HG03469 (cell line): ENCODE data around the gene PLIN3.
"Not testable (repeated sequence)": the region's sequence is repeated elsewhere in the genome, so short reads cannot be mapped to it uniquely, and the experiment has no call there.

Source experiments
- ATAC-seq: cut with Tn5 transposase; IDR thresholded peaks from one replicate; pipeline ENCODE4 v1.9.1; 2021; ENCODE audit warnings: mild to moderate bottlenecking, moderate library complexity, moderate number of reproducible peaks; ENCODE audit not compliant: unreplicated experiment

The PLIN3 gene

DNA sequence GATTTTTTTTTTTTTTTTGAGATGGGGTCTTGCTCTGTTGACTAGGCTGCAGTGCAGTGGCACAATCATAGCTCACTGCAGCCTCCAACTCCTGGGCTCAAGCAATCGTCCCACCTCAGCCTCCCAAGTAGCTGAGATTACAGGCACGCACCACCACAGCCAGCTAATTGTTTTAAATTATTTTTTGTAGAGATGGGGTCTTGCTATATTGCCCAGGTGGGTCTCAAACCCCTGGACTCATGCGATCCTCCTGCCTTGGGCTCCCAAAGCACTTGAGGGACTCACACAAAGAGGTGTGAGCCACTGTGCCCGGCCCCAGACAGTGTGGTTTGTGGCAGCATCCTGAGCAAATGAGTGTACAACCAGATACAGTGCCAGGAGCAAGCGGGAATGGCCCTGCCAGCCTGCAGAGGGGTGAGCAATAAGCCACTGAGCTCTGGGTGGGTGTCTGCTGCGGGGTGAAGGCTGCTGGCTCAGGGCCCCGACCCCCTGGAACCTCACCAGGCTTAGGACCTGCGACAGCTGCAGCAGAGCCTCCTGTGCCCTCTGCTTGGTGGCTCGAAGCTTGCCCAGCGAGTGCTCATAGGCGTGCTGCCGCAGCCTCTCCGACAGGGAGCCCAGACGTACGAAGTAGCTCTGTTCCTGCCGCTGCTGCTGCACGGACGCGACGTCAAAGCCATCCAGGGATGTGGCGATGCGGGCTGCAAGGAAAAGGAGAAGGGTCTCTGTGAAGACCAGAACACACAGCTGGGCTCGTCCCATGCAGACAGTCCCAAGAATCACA lies 20.1 kb downstream of the PLIN3 start:
- ATAC-seq, result no peak

DNA sequence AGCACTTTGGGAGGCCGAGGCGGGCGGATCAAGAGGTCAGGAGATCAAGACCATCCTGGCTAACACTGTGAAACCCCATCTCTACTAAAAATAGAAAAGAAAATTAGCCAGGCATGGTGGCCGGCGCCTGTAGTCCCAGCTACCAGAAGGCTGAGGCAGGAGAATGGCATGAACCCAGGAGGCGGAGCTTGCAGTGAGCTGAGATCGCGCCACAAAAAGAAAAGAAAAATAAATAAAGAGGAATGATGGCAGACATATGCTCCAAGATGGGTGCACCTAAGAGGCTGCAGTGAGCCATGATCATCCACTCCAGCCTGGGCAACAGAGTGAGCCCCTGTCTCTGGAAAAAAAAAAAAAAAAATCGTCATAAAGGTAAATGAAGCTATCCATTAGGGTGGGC lies 21.5 kb downstream of the PLIN3 start:
- ATAC-seq, result not testable (repeated sequence)

DNA sequence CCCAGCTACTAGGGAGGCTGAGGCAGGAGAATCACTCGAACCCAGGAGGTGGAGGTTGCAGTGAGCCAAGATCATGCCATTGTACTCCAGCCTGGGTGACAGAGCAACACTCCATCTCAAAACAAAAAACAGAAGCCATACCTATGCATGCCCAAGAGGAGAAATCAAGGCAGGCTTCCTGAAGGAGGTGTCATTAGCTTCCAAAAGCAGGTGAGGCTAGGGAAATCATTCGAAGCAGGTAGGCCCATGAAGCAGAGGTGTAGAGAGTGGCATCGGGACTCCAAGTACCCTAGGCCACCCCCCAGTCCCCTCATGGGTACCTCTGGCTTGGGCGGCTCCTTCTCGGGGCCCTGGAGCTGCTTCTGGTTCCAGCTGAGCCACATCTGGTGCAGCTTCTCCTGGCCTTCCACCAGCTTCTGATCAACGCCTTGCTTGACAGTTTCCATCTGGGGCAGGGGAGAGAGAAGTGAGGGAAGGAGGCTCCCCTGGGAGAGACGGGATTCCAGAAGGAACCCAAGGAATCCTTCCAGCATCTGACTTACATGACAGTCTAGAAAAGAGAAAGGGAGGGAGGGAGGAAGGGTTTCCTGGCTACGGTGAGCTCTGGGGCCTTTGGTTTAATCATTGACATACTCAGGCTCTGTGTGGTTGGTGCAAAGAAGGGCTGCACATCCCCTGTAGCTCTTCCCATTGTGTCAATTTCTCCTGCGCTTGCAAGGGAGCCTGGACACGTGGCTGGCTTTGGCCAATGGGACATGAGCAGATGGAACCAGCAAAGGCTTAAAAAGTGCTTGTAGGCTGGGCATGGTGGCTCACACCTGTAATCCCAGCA lies 22.9 kb downstream of the PLIN3 start:
- no peak for ATAC-seq

DNA sequence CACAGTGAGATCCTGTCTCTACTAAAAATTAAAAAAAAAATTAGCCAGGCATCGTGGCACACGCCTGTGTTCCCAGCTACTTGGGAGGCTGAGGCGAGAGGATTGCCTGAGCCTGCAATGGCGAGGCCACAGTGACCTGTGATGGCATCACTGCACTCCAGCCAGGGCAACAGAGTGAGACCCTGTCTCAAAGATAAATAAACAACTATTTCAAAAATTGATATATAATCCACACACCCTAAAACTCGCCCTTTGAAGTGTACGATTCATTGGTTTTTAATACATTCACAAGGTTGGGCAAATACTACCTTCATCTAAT lies 23.9 kb downstream of the PLIN3 start:
- no peak for ATAC-seq

DNA sequence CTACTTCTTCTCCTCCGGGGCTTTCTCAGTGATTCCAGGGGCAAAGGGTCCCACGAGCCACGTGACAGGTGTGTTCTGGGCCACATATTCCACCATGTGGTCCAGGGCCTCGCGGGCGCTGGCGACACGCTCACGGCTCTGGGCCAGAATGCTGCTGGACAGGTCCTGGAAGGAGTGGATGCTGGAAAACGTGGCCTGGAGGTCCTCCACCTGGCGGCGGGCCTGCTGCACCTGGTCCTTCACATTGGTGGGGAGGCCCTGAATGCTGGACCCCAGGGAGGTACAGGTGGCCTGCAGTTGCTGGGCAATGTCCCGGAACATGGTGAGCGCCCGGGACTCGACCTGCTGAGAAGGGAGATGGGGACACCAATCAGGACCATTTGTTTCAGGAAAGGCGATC lies 28.3 kb downstream of the PLIN3 start:
- ATAC-seq, result no peak

DNA sequence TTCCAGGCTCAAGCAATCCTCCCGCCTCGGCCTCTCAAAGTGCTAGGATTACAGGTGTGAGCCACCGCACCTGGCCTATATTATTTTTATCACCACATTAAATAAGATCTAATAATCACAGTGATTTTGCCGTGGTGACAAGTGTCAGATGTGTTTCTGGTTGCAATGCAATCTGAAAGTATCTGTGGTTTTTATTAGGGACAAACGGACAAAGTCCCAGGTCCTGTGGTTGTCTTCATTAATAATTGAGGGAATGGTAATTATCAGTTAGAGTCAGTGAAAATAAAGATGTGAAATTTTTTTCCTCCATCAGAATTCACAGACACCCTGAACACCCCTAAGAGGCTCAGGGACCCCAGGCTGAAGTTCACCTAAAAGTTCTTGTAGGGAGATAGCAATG lies 34.7 kb downstream of the PLIN3 start:
- ATAC-seq, result no peak

DNA sequence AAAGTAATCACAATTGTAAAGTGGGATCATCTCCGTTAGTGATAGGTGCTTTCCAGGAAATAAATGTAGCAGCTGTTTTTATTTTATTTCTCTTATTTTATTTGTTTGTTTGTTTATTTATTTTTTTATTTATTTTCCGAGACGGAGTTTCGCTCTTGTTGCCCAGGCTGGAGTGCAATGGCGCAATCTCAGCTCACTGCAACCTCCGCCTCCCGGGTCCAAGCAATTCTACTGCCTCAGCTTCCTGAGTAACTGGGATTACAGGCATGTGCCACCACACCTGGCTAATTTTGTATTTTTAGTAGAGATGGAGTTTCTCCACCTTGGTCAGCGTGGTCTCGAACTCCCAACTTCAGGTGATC lies 35.5 kb downstream of the PLIN3 start:
- ATAC-seq, result not testable (repeated sequence)

DNA sequence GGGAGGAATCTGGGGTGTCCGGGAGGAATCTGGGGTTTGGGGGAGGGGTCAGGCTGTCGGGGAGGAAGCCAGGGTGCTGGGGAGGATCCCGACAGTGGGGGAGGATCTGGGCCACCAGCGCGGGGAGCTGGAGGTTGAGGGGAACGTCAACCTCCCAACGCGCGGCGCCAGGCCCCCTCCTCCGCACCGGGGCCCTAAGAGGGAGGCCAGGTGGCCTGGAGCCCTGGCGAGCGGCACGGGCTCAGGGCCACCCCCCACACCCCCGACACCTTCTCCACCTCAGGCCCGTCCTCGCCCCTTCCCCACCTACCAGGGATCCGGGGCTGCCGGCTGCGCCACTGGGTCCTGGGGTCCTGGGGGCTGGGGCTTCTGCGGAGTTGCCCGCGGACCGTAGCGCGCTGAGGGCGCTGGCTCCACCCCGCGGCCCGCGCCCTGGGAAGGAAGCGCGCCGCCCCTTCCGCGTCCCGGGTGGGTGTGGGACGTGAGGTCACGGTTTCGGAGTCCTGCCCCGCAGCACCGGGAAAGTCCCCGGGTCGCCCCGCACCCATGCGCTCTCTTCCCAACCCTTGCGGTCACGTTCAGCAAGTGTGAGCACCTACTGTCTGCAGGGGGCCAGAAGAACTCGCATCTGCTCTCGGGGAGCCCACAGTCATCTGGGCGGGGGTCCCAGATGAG lies 36.0 kb downstream of the PLIN3 start, which contains the start of gene TICAM1:
TSS of gene TICAM1 (minus strand) at position 409 of the 675 bp plus-strand sequence. CDS start 13,335 bp downstream, outside the sequence.
- ATAC-seq, result no peak

DNA sequence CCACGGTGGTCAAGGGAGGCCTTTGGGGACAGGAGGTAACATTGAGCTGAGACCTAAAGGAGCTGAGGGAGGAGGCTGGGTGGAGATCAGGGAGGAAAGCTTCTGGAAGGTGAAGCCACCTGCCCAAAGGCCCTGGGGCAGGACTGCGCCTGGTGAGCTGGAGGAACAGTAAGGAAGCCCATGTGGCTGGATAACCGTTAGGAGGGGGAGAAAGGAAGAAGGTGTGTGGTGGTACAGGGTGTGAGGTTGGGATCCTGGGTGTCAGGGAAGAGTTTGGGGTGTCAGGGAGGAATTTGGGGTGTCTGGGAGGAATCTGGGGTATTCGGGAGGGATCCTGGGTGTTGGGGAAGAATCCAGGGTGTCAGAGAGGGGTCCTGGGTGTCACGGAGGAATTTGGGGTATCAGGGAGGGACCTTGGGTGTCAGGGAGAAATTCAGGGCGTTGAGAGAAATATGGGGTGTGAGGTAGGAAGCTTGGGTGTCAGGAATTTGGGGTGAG lies 36.6 kb downstream of the PLIN3 start:
- ATAC-seq, result no peak

DNA sequence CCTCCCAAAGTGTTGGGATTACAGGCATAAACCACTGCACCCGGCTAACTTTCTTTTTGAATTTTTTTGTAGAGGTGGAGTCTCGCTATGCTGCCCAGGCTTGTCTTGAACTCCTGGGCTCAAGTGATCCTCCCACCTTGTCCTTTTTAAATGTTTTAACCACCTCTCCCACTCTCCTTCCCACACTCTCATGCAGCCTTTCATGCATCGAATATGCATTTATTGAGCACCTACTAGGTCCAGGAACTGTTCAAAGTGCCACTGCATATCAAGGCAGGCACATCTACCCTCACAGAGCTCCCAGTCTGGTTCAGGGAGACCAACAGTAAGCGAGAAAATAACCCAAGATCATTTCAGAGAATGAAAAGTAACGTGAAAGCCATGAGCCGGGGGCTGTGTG lies 37.1 kb downstream of the PLIN3 start:
- no peak for ATAC-seq

DNA sequence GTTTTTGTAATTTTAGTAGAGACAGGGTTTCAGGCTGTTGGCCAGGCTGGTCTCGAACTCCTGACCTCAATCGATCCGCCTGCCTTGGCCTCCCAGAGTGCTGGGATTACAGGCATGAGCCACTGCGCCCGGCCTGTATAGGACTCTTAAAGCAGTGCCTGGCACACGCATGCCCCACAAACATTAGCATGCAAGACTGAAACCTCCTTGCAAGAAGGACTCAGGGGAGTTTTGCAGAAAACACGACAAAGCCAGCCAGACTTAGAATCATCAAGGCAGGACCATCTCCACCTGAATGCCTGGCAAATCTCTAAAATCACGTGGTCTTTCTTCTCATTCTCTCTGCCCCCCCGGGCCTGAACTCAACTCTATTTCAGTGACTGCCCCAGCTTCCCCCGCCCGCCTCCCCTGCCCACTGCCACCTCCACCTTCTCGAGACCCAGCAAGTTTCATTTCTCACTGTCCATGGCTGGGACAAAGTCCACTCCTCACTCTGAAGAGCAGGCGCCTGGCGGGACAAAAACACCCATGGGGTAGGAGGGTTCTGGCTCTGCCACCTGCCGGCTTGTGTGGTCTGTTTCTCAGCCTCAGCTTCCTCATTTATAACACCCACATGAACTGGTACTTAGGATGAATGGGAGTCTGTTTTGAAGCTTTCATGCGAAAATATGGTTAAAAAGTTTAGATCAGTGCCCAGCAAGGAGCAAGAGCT lies 38.3 kb downstream of the PLIN3 start:
- no peak for ATAC-seq

DNA sequence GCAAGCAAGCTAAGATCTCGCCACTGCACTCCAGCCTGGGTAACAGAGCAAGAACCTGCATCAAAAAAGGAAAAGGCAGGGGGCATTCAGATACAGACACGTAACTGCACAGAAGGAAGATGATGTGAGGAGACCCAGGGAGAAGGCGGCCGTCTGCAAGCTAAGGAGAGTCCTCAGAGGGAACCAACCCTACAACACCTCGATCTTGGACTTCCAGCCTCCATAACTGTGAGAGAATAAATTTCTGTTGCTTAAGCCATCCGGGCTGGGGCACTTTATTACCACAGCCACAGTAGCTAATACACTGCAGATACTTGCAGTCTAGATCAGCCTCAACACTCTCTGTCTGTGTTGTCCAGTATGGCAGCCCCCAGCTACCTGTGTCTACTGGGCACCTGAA lies 43.9 kb downstream of the PLIN3 start:
- ATAC-seq, result no peak

DNA sequence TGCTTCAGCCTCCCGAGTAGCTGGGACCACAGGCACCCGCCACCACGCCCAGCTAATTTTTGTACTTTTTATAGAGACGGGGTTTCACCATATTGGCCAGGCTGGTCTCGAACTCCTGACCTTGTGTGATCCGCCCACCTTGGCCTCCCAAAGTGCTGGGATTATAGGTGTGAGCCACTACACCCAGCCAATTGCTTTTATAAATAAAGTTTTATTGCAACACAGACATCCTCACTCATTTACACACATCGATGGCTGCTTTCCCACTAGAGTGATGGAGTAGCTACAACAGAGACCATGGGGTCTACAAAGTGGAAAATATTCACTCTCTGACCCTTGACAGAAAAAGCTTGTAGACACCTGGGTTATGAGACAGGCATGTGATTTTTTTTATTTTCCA lies 45.1 kb downstream of the PLIN3 start:
- ATAC-seq, result not testable (repeated sequence)

DNA sequence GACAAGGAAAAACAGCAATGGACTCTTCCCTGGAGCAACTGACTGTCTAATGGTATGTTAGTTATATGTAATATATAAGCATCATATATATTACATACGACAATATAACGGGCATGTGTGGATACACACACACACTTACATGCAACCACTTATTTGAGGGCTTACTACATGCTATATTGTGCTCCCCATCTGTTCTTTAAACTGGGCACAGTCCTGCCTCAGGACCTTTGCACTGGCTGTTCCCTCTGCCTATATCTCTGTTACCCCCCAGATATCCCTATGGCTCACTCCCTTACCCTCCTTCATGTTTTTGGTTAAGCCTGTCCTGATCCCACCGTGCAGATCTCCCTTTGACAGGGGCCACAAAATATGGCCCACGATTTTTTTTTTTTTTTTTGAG lies 46.2 kb downstream of the PLIN3 start:
- ATAC-seq, result no peak

DNA sequence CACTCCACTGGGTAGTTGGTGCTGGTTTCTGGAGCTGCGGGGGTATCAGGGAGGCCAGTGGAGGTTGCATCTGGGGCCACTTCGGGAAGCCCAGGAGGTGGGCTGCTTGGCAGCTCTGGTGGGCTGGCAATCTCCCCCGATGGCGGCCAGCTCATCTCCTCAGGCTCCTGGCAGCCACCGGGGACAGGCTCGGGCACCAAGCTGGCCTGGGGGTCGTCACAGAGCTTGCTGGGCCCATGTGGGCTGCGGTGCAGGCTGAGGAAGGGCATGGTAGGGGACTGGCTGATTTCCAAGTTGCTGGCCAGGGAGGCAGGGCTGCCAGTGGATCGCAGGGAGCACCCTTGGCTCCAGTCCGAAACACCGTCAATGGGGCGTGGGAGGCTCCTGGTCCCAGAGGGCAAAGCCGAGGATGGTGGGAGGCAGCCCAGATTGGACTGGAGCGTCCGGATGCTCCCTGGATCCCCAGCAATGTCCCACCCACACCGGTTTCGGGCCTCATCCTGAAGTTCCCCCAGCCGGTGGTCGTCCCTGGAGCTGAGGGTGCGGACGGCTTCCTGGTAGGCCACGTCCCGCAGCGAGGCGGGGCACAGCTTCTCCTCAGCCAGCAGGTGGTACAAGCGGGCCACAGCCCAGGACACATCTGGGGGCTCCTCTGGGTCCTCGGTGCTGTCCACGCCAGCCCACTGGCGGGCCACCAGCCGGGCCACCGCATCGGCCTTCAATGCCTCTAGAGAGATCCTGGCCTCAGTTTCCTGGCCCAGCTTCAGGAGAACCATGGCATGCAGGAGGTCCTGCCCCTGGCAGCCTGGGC lies 49.8 kb downstream of the PLIN3 start:
- no peak for ATAC-seq

DNA sequence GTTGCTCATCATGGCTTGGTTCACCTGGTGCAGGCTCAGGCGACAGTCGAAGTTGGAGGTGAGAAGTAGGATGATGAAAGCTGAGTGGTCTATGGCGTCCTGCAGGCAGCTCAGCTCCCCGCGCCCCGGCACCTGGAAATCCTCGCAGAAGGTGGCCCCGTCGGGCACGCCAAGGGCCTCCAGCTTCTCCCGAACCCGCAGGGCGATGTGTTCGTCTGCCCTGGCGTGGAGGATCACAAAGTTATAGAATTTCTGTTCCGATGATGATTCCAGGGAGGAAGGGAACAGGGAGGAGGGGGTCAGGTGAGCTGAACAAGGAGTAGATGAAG lies 50.6 kb downstream of the PLIN3 start:
- ATAC-seq, result no peak

DNA sequence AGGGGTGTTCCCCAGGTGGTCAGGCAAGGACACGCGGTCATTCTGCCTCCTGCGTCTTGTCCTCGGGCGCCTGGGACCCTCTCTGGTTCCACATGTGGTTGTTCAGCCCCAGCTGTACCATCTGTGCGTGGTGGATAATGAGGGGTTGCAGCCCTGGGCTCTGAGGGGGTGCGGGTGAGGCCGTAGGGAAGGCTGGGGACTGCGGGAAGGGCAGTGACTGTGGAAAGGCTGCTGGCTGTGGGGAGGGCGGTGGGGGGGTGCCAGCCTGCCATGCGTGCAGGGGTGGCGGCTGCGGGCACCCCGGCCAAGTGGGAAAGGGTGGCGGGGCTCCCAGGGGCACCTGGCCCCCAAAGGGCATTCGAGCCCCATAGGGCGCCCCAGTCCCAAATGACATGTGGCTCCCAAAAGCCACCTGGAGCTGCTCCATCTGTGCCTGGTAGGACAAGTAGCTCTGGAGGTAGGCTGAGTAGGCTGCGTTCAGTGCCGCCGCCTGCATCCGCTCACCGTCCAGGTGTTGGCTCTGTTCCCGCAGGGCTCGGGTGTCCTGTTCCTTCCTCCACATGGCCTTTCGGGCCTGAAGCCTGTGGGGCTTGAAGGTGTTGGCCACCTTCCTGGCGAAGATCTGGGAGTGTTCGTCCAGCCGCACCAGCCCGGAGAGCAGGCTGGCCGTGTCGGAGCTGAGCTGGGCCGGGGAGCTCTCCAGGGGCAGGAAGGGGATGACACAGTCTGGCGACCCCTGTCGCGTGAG lies 51.1 kb downstream of the PLIN3 start:
- ATAC-seq, result no peak

DNA sequence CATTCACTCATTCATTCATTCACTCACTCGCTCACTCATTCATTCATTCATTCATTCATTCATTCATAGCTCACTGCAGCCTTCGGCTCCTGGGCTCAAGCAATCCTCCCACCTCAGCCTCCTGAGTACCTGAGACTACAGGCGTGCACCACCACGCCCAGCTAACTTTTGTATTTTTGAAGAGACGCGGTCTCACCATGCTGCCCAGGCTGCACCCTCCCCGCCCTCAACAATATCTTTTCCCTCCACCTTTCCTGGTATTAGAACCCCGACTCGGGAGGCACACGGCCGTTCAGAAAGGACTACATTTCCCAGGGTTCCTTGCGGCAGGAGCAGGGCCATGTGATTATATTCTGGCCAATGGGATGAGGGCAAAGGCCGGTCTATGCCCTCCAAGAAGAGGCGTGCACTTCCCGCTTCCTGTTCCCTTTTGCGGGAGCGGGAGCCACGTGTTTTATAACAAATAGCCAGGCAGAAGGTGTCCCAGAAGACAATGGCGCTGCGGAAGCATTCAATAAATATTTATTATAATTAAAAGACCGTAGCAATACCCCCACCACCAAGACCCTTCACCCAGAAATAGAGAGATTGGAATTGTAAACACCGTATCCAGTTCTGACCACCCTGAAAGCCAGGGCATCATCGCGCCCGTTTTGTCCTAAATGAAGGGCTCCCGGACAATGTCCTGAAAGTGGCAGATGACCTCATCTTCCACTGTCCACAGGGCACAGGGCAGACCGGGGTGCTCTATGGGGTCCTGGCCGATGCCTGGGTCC lies 51.9 kb downstream of the PLIN3 start:
- no peak for ATAC-seq
